Immature natural killer cell (primary cell): ENCODE results near the gene ZNF497. TPM values are rescaled to one million over a fixed set of nuclear protein-coding genes. Genes with fewer than 3 reads are reported as not detected.
"Not testable (repeated sequence)": the region's sequence is repeated elsewhere in the genome, so short reads cannot be mapped to it uniquely, and the experiment has no call there.

Experiments used
- DNase-seq, 3 donors: peaks; one replicate each; pipeline ENCODE4 v3.0.0; 2022; ENCODE audit warnings: mixed read lengths in 1 of 3
- H3K27ac Mint-ChIP-seq, 6 donors: one replicate each; pipeline ENCODE4 v1.8.0; 2020; ENCODE audit warnings: mixed read lengths in 6 of 6, mild to moderate bottlenecking in 5 of 6, inconsistent platforms in 4 of 6, moderate library complexity in 3 of 6
- H3K27me3 Mint-ChIP-seq, 3 donors: one replicate each; pipeline ENCODE4 v1.8.0; 2020 to 2021; ENCODE audit warnings: low read depth in 3 of 3, mild to moderate bottlenecking in 3 of 3, mixed read lengths in 3 of 3, moderate library complexity in 3 of 3, inconsistent platforms in 1 of 3
- H3K36me3 Mint-ChIP-seq, 3 donors: one replicate each; pipeline ENCODE4 v1.8.0; 2020; ENCODE audit warnings: mixed read lengths in 3 of 3, inconsistent platforms in 2 of 3, mild to moderate bottlenecking in 2 of 3
- H3K4me1 Mint-ChIP-seq, 2 donors: one replicate each; pipeline ENCODE4 v1.8.0; 2020; ENCODE audit warnings: inconsistent platforms in 2 of 2, mild to moderate bottlenecking in 2 of 2, mixed read lengths in 2 of 2, moderate library complexity in 1 of 2
- H3K4me3 Mint-ChIP-seq, 5 donors: one replicate each; pipeline ENCODE4 v1.8.0; 2020; ENCODE audit warnings: mild to moderate bottlenecking in 5 of 5, mixed read lengths in 5 of 5, inconsistent platforms in 3 of 5, moderate library complexity in 3 of 5
- H3K9me3 Mint-ChIP-seq, 6 donors: one replicate each; pipeline ENCODE4 v1.8.0; 2020; ENCODE audit warnings: mild to moderate bottlenecking in 6 of 6, mixed read lengths in 6 of 6, inconsistent platforms in 4 of 6, moderate library complexity in 3 of 6
- polyA plus RNA-seq, 3 donors: library from polyadenylated mRNA; unstranded; fragments of 300-500 nt; fragmentation: Illumina TruSeq; gene quantifications; one replicate each; pipeline ENCODE4 v1.2.3, GENCODE V29; 2021

Gene ZNF497
- under 1 TPM; 0.40 to 0.91 (median 0.62) TPM for polyA plus RNA-seq

- H3K27me3 Mint-ChIP-seq = peaks cover 9 to 24% (median 11%) of the 10 kb centered on the region in 3 donors
- DNase-seq = peak; percentile 97 to 98 (median 97)
- H3K4me1 Mint-ChIP-seq = peaks cover 8 to 18% of the 10 kb centered on the region in 2 donors
- H3K4me3 Mint-ChIP-seq = peak within 1 kb of the TSS; percentile 90 to 99 (median 96)
- peak within 1 kb of the TSS; percentile 96 to 99 (median 98) for H3K27ac Mint-ChIP-seq
- no peaks in the 10 kb centered on the region for H3K36me3 Mint-ChIP-seq
- no peaks in the 10 kb centered on the region for H3K9me3 Mint-ChIP-seq
Observed at GRCh38 chr19:58362272-58362994, at the start of gene ZNF497. Gene ZNF497, minus strand, starts transcription at chr19:58362751. Its CDS starts 5,116 bp downstream, at chr19:58357635.

- Mint-ChIP-seq H3K4me3 (peak overlapping the region; percentile 80 to 97 (median 94)), H3K4me1 (peaks cover 28 to 35% of the 10 kb centered on the region in 2 donors), H3K36me3 (no peaks in the 10 kb centered on the region), H3K27me3 (peaks cover 3 to 6% (median 4%) of the 10 kb centered on the region in 3 donors), H3K9me3 (no peaks in the 10 kb centered on the region), H3K27ac (peak overlapping the region; percentile 17 to 87 (median 66))
- no peak for DNase-seq
Observed at GRCh38 chr19:58409010-58409790, 46.6 kb upstream of the ZNF497 start.

GRCh38 chr19:58408152-58409009, 45.8 kb upstream of the ZNF497 start, which contains the start of gene ZNF584:
Gene ZNF584, plus strand, starts transcription at chr19:58408649. Its CDS starts 499 bp downstream, at chr19:58409148.
- H3K27ac Mint-ChIP-seq = peak within 1 kb of the TSS; percentile 88 to 99 (median 93)
- no peaks in the 10 kb centered on the region for H3K9me3 Mint-ChIP-seq
- peaks cover 3 to 6% (median 4%) of the 10 kb centered on the region in 3 donors for H3K27me3 Mint-ChIP-seq
- no peaks in the 10 kb centered on the region for H3K36me3 Mint-ChIP-seq
- peak; percentile 90 to 91 (median 91) for DNase-seq
- peaks cover 28 to 35% of the 10 kb centered on the region in 2 donors for H3K4me1 Mint-ChIP-seq
- H3K4me3 Mint-ChIP-seq = peak within 1 kb of the TSS; percentile 87 to 97 (median 94)

GRCh38 chr19:58407658-58408151, 45.2 kb upstream of the ZNF497 start:
- Mint-ChIP-seq H3K4me3 (peak overlapping the region; percentile 87 to 97 (median 94)), H3K4me1 (peaks cover 28 to 35% of the 10 kb centered on the region in 2 donors), H3K36me3 (no peaks in the 10 kb centered on the region), H3K9me3 (no peaks in the 10 kb centered on the region), H3K27me3 (peaks cover 3 to 6% (median 4%) of the 10 kb centered on the region in 3 donors), H3K27ac (peak overlapping the region; percentile 88 to 99 (median 93))
- DNase-seq = no peak

GRCh38 chr19:58406818-58407657, 44.5 kb upstream of the ZNF497 start:
- H3K36me3 Mint-ChIP-seq = no peaks in the 10 kb centered on the region
- no peaks in the 10 kb centered on the region for H3K9me3 Mint-ChIP-seq
- peaks cover 3 to 6% (median 4%) of the 10 kb centered on the region in 3 donors for H3K27me3 Mint-ChIP-seq
- peaks cover 28 to 35% of the 10 kb centered on the region in 2 donors for H3K4me1 Mint-ChIP-seq
- H3K4me3 Mint-ChIP-seq = peak overlapping the region; percentile 87 to 97 (median 94)
- H3K27ac Mint-ChIP-seq = peak overlapping the region; percentile 88 to 99 (median 93)
- no peak for DNase-seq

- not testable (repeated sequence) for DNase-seq, H3K9me3 Mint-ChIP-seq, H3K36me3 Mint-ChIP-seq, H3K4me3 Mint-ChIP-seq
- H3K27me3 Mint-ChIP-seq = peaks cover 8 to 12% (median 9%) of the 10 kb centered on the region in 3 donors
- peaks cover 32 to 34% of the 10 kb centered on the region in 2 donors for H3K4me1 Mint-ChIP-seq
- peak overlapping the region in 2 of 6 donors; percentile 26 to 49 for H3K27ac Mint-ChIP-seq
Observed at GRCh38 chr19:58403920-58404478, 41.4 kb upstream of the ZNF497 start.

- peaks cover 10 to 11% (median 11%) of the 10 kb centered on the region in 3 donors for H3K27me3 Mint-ChIP-seq
- H3K36me3 Mint-ChIP-seq = no peaks in the 10 kb centered on the region
- DNase-seq = peak in 1 of 3 donors; percentile 22
- no peaks in the 10 kb centered on the region for H3K9me3 Mint-ChIP-seq
- H3K27ac Mint-ChIP-seq = peak overlapping the region in 4 of 6 donors; percentile 90 to 96 (median 95)
- H3K4me1 Mint-ChIP-seq = peaks cover 14 to 18% of the 10 kb centered on the region in 2 donors
- H3K4me3 Mint-ChIP-seq = peak overlapping the region in 3 of 5 donors; percentile 86 to 92 (median 87)
Observed at GRCh38 chr19:58401840-58402421, 39.4 kb upstream of the ZNF497 start.

- peaks cover 10 to 12% (median 12%) of the 10 kb centered on the region in 3 donors for H3K27me3 Mint-ChIP-seq
- H3K36me3 Mint-ChIP-seq = no peaks in the 10 kb centered on the region
- peak overlapping the region; percentile 86 to 93 (median 89) for H3K4me3 Mint-ChIP-seq
- peak overlapping the region; percentile 85 to 96 (median 94) for H3K27ac Mint-ChIP-seq
- no peaks in the 10 kb centered on the region for H3K9me3 Mint-ChIP-seq
- H3K4me1 Mint-ChIP-seq = peaks cover 10 to 15% of the 10 kb centered on the region in 2 donors
- DNase-seq = peak; percentile 98 to 99 (median 99)
Observed at GRCh38 chr19:58400916-58401839, 38.6 kb upstream of the ZNF497 start.

GRCh38 chr19:58400316-58400915, 37.9 kb upstream of the ZNF497 start:
- H3K4me1 Mint-ChIP-seq = peaks cover 10 to 15% of the 10 kb centered on the region in 2 donors
- peak overlapping the region in 4 of 6 donors; percentile 90 to 96 (median 94) for H3K27ac Mint-ChIP-seq
- H3K9me3 Mint-ChIP-seq = no peaks in the 10 kb centered on the region
- no peak for DNase-seq
- H3K36me3 Mint-ChIP-seq = peaks cover 0 to 4% (median 0%) of the 10 kb centered on the region in 3 donors
- H3K4me3 Mint-ChIP-seq = peak overlapping the region; percentile 42 to 93 (median 89)
- peaks cover 10 to 12% (median 12%) of the 10 kb centered on the region in 3 donors for H3K27me3 Mint-ChIP-seq

GRCh38 chr19:58399903-58400302, 37.4 kb upstream of the ZNF497 start:
- Mint-ChIP-seq H3K4me3 (peak overlapping the region in 4 of 5 donors; percentile 25 to 63 (median 44)), H3K9me3 (no peaks in the 10 kb centered on the region), H3K27ac (peak overlapping the region in 2 of 6 donors; percentile 2 to 45), H3K27me3 (peaks cover 10 to 13% (median 12%) of the 10 kb centered on the region in 3 donors), H3K4me1 (peaks cover 10 to 15% of the 10 kb centered on the region in 2 donors), H3K36me3 (peaks cover 0 to 5% (median under 1%) of the 10 kb centered on the region in 3 donors)
- DNase-seq = no peak
